Measurements from ENCODE around the gene COPG2. TPM values are rescaled to one million over a fixed set of nuclear protein-coding genes. Genes with fewer than 3 reads are reported as not detected.

COPG2 gene
- total RNA-seq, 2 donors from 2014 or later: 74.3 to 76.3 TPM

GRCh38 chr7:130478991-130479390 lies 189.6 kb downstream of the COPG2 start:
- Mint-ChIP-seq H3K27me3 (ENCODE audit: insufficient read depth) (no peaks in the 10 kb centered on the region), H3K27ac (no peak overlapping the region), H3K4me1 (peaks cover 8% of the 10 kb centered on the region), H3K9me3 (no peaks in the 10 kb centered on the region), H3K4me3 (no peak overlapping the region), H3K36me3 (ENCODE audit: low read depth) (no peaks in the 10 kb centered on the region)
- Histone ChIP-seq H3K27me3 (ENCODE audit: control insufficient read depth, insufficient read depth, low read length, poor library complexity, severe bottlenecking) (no peaks in the 10 kb centered on the region), H3K4me3 (ENCODE audit: low read length) (no peak overlapping the region), H3K9me3 (ENCODE audit: control insufficient read depth, low read length) (peaks cover 6% of the 10 kb centered on the region), H3K27ac (ENCODE audit: low read depth, low read length) (no peak overlapping the region), H3K4me1 (ENCODE audit: control insufficient read depth, insufficient read depth, low read length) (no peaks in the 10 kb centered on the region), H3K36me3 (ENCODE audit: control insufficient read depth, insufficient read depth, low read length) (no peaks in the 10 kb centered on the region), H3K9ac (ENCODE audit: extremely low read depth, low read length, poor library complexity, severe bottlenecking) (no peak overlapping the region)
- 89 to 95% methylated on average over 3 of the region's 3 CpGs for WGBS, 2 experiments (ENCODE audit: insufficient coverage in 1 of 2, insufficient read length in 1 of 2)
- DNase-seq: no peak
- no peak for TF ChIP-seq CTCF (conservative IDR thresholded peaks at IDR 0.05)

- Histone ChIP-seq H3K36me3 (ENCODE audit: control insufficient read depth, insufficient read depth, low read length) (no peaks in the 10 kb centered on the region), H3K4me3 (ENCODE audit: low read length) (no peak overlapping the region), H3K27ac (ENCODE audit: low read depth, low read length) (no peak overlapping the region), H3K27me3 (ENCODE audit: control insufficient read depth, insufficient read depth, low read length, poor library complexity, severe bottlenecking) (no peaks in the 10 kb centered on the region), H3K9me3 (ENCODE audit: control insufficient read depth, low read length) (peaks cover 6% of the 10 kb centered on the region), H3K4me1 (ENCODE audit: control insufficient read depth, insufficient read depth, low read length) (no peaks in the 10 kb centered on the region), H3K9ac (ENCODE audit: extremely low read depth, low read length, poor library complexity, severe bottlenecking) (no peak overlapping the region)
- Mint-ChIP-seq H3K36me3 (ENCODE audit: low read depth) (no peaks in the 10 kb centered on the region), H3K4me3 (no peak overlapping the region), H3K27me3 (ENCODE audit: insufficient read depth) (no peaks in the 10 kb centered on the region), H3K27ac (no peak overlapping the region), H3K4me1 (peaks cover 14% of the 10 kb centered on the region), H3K9me3 (no peaks in the 10 kb centered on the region)
- DNase-seq: no peak
- no peak for TF ChIP-seq CTCF (conservative IDR thresholded peaks at IDR 0.05)
- WGBS, 2 experiments (ENCODE audit: insufficient coverage in 1 of 2, insufficient read length in 1 of 2): 74 to 77% methylated on average over 8 to 9 of the region's 9 CpGs
These were observed 192.0 kb downstream of the COPG2 start for GRCh38 chr7:130476297-130477150.

- TF ChIP-seq CTCF (conservative IDR thresholded peaks at IDR 0.05): no peak
- Mint-ChIP-seq H3K27ac (no peak overlapping the region), H3K9me3 (no peaks in the 10 kb centered on the region), H3K36me3 (ENCODE audit: low read depth) (no peaks in the 10 kb centered on the region), H3K4me3 (no peak overlapping the region), H3K4me1 (peaks cover 14% of the 10 kb centered on the region), H3K27me3 (ENCODE audit: insufficient read depth) (no peaks in the 10 kb centered on the region)
- no peak for DNase-seq
- H3K4me3 ChIP-seq (ENCODE audit: low read length): no peak overlapping the region
- H3K27me3 ChIP-seq (ENCODE audit: control insufficient read depth, insufficient read depth, low read length, poor library complexity, severe bottlenecking): no peaks in the 10 kb centered on the region
- H3K9me3 ChIP-seq (ENCODE audit: control insufficient read depth, low read length): peaks cover 6% of the 10 kb centered on the region
- no peaks in the 10 kb centered on the region for H3K4me1 ChIP-seq (ENCODE audit: control insufficient read depth, insufficient read depth, low read length)
- H3K36me3 ChIP-seq (ENCODE audit: control insufficient read depth, insufficient read depth, low read length): no peaks in the 10 kb centered on the region
- no peak overlapping the region for H3K9ac ChIP-seq (ENCODE audit: extremely low read depth, low read length, poor library complexity, severe bottlenecking)
- no peak overlapping the region for H3K27ac ChIP-seq (ENCODE audit: low read depth, low read length)
- WGBS, 2 experiments (ENCODE audit: insufficient coverage in 1 of 2, insufficient read length in 1 of 2): 48 to 75% methylated on average over 6 to 7 of the region's 7 CpGs
These were observed 192.8 kb downstream of the COPG2 start for GRCh38 chr7:130475776-130476175.

Measured in endodermal cell (in vitro differentiated cells).